ENCODE data around the gene ATP6V0D1.
A peak's percentile ranks its signal among the peaks of the same experiment; 100 is the strongest.
"Not testable (repeated sequence)": the region's sequence is repeated elsewhere in the genome, so short reads cannot be mapped to it uniquely, and the experiment has no call there.

Gene ATP6V0D1

DNA sequence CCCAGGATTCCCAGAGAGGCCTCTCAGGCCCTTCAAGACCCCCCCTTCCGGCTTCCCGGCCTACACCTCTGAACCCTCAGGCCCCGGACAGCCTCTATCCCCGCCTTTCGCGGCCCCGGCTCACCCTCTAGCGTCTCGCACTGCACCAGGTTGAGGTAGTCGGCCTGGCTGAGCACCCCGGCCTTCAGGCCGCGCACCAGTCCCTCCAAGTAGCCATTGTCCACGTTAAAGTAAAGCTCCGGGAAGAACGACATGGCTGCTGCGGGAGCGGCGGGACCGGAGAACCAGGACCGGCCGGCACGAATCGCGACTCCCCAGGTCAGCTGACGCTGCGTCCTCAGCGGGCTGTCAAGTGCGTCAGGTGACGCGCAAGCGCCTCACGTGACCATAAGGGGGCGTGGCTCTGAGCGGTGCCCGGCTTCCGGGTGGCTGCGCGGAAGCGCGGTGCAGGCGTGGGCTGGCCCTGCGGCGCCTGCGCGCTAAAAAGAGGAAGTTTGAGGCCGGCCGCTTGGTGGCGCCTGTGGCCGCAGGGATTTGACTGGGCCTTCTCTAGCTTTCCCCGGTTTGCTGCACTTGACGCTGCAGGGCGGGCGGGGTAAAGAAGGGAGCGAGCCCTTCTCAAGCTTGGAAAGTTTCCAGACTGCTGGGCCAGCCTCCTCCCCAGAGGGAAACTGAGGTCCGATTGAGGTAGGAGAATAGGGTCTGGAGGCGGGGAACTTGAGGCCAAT is at the start of gene ATP6V0D1:
Gene ATP6V0D1 (minus strand): TSS at position 325 of the 728 bp plus-strand sequence. CDS start 71 bp downstream, at position 254.
- peak; percentile 96 for DNase-seq

DNA sequence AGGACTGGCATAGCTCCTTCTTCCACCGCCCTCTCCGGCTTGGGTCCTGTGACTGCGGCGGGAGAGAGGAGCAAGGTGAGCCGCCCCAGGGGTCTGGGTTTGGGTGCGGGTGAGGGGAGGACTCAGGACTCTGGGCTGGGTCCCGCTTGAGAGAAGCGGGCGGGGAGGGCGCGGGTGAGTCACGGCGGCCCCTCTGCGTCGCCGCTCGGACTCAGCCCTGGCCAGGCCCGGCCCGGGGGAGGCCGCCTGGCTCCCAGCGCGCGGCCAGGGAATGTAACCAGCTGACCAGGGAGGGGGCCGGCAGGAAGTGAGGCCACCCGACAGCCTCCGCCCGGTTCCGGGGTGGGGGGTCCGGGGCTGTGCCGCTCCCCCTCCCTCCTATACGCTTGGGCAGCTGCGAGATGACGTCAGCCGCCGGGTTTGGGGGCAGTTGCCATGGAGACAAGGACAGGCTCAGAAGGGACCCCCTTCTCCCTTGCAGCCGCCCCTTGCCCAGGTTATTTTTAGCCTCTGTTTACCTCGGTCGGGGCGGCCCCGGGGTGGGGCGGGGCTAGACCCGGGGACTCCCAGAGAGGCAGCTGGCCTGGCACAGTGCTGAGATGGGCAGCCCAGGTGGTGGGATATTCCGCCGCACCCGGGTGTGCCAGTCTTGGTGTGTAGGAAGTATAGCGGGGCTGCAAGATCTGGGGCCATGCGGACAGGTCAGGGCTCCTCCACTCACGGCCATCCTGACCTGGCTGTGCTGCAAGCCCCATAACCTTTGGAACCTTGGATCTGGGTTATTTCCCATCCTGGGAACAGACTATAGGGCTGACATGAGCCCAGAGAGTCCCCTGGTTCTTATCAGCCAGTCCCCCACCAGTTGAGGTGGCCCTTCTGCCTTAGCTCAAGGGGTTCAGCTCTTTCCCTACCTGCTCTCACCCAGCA is 49.3 kb upstream of the ATP6V0D1 start:
- peak; percentile 63 for DNase-seq

DNA sequence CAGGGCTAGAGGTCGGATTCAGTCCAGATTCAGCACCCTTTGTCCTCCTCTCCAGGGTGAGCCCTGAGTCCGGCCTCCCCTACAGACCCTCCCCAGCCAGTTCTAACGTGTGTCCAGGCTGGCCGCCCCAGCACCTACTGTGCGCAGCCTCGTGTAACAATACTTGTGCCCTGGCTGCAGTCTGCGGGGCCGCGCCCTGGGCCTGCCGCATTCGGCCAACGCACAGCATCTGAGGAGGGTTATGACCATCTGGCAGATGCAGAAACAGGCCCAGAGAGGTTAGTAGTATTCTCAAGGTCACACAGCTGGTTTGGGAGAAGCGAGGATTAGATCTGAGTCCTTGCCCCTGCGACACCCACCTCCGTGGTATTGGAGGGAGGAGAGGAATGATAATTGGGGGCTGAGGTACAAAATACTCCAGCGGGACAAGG is 48.6 kb upstream of the ATP6V0D1 start:
- no peak for DNase-seq

DNA sequence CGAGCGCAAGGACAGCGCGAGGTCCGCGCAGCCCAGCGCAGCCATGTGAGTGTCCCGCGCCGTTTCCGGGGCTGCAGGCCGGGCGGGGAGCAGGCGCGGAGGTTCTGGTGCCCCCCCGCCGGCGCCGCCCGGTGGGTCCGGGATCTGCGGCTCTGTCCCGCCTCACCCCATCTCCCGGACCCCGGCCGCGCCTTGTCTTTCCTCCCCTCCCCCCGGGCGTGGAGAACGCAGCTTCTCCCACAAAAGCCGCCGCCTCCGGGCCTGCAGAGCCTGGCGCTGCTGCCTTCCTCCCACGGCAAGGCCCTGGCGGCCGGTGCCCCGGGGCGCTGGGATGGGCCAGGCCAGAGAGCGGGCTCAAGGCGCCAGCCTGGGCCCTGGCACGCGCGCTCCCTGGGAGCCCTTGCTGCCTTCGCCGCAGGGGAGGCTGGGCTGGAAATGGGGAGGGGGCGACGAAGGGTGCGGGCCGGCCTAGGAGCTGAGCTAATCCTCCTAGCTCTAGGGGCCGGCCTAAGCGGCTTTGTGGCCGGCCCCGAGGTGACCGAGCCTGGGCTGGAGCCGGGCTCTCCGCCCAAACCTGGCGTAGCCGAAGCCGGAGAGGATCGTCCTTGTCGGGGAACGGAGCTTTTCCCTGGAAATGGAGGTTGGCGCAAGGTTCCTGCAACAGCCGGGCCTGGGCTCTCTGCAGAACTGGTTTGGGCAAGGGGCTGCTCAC is 48.1 kb upstream of the ATP6V0D1 start:
- DNase-seq = no peak

DNA sequence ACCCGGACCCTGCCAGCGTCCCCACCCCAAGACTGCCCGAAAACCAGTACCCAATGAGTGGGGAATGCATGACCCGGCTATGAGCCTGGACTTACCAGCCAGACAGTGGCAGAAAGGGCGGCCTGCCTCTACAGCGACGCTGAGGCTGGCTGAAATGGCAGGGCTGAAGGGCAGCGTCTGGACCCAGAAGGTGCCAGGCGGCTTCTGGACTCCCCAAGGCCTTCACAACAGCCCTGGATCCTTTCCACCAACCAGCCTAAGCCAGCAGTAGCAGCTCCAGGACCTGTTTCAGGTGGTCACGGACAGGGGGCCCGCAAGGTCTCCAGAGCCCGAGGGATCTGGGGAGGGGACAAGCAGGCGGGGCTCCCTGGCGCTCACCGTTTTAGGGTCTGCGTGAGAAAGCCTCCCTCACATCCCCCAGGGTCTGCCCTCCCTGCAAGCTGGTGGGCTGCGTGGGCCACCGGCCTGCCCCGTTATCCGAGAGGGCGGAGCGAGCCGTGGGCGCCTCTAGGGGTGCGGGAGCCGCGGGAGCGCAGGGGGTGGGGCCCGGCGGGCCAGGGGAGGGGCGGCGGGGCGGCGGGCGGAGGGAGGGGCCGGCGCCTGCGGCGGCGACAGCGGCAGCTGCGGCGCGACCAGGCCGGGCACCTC is 47.4 kb upstream of the ATP6V0D1 start, which contains the start of gene RIPOR1:
Gene RIPOR1 (plus strand): TSS at position 608 of the 648 bp plus-strand sequence. CDS start 9,618 bp downstream, outside the sequence.
- DNase-seq = no peak

DNA sequence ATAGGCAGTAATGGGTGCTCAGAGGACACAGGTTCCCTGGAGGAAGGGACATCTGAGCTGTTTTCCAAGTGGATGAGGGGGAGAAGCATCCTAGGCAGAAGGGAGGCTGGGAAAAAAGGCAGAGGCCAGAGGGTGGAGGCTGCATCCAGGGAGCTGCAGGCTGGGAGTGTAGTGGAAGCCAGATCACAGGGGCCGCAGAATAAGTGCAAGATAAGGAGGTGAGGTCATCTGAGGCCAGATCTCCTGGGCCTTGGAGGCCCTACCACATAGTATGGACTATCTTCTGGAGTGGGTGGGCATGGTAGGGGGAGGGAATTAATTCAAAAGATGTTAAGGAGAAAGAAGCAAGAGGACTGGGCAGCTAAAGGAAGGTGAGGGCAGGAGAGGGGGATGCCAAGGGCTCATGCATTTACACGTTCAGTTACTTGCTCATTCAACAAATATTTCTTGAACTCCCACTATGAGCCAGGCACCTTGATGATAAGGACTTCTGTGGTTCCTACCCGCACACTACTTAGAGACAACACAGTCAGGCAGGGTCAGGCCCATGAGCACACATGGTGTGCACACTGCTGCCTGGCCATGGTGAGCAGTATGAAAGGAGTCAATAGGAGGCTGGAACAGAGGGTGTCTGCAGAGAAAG is 45.3 kb upstream of the ATP6V0D1 start:
- no peak for DNase-seq

DNA sequence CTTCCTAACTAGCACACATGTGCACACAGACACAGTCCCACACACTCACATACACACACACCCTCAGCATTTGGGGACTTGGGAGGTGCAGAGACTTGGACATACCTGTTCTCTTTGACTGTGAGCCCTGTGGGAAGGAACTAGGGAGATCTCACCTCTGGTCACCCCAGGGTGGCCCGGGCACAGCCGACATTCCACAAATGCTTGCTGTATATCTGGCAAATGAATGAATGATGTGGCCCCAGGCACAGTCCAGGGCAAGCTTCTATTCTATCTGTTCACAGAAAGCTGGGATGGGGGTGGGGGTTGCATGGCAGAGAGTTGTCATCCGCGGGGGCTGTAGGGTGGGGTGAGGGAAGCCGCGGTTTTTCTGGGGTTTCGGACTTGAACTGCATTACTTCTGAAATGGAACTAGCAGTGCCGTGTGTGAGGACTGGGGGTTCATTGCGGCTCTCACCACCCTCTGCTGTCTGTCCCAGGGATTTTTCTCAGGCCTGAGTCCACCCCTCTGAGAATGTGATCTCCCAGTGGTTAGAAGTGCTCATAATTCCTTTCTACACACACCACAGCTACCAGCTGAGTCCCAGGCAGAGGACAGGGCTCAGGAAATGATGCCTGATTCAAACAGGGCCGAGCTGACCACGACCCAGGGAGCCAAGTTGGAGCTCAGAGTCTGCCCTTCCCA is 44.4 kb upstream of the ATP6V0D1 start:
- DNase-seq = peak; percentile 39

DNA sequence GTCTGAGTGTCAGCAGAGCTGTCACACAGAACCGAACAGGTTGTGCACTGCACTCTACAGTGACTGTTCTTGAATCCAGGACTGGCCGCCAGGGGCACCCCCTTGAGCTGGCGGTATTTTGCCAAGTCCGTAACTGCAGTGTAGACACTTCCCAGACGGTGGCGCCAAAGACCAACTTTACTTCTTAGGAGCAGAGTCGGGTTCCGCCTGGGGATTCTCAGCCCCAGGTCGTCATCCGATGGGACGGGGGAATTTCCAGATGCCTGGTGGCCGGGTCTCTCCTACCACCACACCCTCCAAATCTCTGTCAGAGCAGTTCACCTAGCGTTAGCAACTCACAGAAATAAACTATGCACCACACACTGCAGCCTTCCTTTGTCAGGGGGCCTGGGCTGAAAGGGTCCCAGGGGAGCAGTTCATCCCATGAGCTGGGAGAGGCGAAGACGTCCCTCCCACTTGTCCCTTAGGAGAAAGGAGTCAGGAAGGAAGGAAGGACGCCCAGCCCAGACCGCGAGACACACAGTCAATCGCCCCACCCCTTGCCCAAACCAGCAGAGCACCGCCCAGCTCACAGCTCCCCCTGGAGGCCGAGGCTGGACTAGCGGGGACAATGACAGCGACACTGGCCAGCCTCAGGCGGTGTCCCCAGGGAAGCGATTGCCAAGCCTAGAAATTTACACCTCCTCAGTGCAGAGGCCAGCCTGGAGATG is 40.3 kb upstream of the ATP6V0D1 start:
- DNase-seq = peak; percentile 95

DNA sequence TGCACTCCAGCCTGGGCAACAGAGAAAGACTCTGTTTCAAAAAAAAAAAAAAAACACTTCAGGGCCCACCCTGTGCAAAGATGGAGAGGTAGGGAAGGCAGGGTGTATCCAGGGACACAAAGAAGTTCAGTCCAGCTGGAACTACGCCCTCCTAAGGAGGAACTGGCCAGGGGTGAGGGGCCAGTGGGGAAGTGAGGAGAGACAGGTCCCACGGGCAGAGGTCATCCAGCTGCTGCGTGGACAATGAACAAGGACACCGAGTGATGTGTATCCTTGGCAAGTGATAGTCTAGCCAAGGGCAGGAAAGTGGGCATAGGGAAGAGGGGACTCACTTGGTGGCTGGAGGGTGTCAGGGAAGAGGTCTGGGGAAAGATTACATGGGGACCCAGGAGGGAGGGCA is 38.3 kb upstream of the ATP6V0D1 start:
- DNase-seq = no peak

DNA sequence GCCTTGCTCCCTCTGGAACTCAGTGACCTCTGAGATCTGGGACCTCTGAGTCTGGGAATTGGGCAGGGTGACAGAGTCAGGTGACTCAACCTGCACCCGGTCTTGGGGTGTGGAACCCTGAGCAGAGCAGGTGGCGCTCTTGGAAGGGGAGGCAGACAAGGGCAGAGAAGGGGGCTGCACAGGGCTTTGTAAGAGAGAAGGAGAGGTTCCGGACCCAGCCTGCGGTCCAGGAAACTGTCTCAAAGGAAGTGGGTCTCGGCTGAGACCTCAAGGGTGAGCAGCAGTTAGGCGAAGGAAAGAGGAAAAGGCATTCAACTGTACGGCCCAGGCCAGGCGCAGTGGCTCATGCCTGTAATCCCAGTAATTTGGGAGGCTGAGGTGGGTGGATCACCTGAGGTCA is 37.7 kb upstream of the ATP6V0D1 start:
- DNase-seq = no peak

DNA sequence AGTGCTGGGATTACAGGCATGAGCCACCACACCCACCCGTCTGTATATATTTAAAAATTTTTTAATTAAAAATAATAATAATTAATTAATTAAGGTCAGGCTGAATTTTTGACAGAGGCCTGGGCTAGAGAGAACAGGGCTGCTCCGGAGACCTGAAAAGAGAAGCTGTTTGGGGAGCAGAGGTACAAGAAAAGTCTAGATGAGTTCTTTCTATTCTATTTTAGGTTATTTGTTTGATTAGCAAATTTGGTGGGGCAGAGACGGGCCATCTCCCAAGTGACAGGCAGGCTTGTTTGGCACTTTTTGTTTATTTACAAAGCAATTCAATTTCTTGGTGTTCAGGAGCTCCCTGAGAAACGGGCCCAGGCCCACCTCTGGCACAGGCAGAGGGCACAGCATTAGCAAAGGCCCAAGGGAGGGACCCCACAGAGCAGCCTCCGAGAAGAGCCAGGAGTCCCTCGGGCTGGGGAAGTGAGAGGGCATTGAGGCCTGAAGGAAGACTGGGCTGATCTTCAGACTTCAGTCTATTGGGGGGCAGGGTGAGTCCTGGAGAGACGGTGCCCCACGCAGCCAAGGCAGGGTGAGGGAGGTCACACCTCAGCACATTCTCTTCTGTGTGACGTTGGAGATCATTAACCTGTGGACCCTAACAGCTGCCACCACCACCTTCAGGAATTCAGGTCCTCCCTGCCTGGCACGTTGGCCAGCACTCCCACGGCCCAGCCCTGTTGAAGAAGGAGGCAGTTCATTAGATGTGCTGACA is 36.9 kb upstream of the ATP6V0D1 start:
- no peak for DNase-seq

DNA sequence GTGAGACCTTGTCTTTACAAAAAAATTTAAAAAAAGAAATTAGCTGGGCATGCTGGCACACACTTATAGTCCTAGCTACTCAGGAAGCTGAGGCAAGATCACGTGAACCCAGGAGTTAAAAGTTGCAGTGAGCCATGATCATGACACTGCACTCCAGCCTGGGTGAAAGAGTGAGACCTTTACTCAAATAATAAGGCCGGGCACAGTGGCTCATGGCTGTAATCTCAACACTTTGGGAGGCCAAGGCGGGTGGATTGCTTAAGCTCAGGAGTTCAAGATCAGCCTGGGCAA is 36.1 kb upstream of the ATP6V0D1 start:
- DNase-seq = no peak

DNA sequence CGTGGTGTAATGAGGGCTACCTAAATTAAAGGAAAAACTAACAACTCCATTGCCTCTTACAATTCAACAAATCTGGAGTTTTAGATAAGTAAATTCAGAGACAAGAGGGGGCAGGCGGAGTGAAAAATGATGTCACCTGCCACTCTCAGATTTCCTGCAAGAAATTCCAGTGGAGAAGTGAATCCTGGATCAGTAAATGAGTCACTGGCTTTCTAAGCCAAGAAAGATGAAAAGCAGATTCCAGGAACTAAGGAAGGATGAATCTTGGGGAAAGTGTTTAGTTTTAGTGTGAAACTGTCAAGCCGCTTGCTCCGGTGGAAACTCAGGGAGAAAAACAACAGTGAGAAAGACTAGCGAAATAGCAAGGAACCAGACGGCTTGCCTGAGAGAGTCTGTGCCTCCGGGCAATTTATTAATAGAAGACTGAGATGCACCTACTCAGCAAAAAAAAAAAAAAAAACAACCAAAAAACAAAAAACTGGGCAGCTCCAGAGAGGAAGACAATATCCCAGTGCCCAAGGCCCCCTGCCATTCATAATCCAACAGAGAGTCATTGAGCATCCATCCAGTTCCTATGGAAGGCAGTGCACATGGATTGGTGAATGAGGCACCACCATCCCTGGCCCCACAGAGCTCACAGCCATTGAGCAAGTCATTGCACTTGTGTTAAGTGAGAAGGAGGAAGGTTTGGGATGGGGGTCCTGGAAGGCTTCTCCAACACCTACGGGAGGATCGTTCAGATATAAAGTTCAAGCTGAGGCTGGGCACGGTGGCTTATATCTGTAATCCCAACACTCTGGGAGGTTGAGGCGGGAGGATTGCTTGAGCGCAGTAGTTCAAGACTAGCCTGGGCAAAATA is 35.6 kb upstream of the ATP6V0D1 start:
- DNase-seq = peak; percentile 78

DNA sequence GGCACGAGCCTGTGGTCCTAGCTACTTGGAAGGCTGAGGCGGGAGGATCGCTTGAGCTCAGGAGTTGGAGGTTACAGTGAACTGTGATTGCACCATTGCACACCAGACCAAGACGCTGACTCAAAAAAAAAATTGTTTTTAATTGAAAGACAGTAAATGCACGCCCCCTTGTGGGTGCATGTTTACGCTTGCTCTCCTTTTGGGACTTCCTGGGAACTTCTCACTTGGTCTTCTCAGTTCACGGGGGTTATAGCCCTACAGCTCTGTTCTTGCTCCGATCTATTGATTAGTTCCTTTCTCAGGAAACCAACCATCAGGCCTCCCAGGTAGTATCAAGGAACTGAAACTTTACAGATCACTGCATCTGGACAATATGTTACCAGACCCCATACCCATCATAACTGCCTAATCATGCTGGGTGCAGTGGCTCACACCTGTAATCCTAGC is 33.4 kb upstream of the ATP6V0D1 start:
- DNase-seq = peak; percentile 81

DNA sequence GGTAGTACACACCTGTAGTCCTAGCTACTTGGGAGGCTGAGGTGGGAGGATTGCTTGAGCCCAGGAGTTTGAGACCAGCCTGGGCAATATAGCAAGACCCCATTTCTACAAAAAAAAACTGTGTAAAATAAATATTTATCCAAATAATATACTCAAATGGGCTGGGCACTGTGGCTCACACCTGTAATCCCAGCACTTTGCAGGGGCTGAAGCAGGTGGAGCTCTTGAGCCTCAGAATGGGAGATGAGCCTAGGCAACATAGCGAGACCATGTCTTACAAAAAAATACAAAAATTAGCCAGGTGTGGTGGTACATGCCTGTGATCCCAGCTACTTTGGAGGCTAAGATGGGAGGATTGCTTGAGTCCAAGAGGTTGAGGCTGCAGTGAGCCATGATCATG is 32.9 kb upstream of the ATP6V0D1 start:
- not testable (repeated sequence) for DNase-seq

DNA sequence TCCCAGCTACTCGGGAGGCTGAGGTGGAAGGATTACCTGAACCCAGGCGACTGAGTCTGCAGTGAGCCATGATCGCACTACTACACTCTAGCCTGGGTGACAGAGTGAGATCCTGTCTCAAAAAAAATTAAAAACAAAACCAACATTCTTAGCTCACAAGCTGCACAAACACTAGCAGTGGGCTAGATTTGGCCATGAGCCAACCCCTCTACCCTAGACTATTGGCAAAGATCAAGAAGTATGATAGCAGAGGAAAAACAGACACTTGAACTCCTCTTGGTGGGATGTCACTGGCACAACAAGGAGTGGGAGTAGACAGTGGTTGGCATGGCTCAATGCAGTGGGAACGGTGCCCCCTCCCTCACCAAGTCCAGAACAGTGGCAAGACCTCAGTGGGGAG is 28.1 kb upstream of the ATP6V0D1 start:
- DNase-seq = no peak

DNA sequence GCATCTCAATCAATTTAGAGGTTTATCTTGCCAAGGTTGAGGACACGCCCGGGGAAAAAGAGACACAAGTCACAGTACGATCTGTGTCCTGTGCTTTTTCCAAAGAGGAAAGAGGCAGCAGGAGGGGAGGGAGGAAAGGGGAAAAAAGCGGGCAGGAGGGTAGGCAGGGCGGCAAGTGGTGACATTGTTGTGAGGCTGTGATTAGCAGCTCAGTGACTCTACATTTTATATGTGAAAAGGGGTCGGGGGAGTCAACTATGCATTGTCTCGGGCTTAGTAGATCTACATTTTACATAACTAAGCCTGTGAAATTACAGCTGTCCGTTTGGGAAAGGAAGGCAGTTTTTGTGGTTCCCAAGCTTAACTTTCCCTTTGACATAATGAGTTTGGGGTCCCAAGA is 25.5 kb upstream of the ATP6V0D1 start:
- no peak for DNase-seq

DNA sequence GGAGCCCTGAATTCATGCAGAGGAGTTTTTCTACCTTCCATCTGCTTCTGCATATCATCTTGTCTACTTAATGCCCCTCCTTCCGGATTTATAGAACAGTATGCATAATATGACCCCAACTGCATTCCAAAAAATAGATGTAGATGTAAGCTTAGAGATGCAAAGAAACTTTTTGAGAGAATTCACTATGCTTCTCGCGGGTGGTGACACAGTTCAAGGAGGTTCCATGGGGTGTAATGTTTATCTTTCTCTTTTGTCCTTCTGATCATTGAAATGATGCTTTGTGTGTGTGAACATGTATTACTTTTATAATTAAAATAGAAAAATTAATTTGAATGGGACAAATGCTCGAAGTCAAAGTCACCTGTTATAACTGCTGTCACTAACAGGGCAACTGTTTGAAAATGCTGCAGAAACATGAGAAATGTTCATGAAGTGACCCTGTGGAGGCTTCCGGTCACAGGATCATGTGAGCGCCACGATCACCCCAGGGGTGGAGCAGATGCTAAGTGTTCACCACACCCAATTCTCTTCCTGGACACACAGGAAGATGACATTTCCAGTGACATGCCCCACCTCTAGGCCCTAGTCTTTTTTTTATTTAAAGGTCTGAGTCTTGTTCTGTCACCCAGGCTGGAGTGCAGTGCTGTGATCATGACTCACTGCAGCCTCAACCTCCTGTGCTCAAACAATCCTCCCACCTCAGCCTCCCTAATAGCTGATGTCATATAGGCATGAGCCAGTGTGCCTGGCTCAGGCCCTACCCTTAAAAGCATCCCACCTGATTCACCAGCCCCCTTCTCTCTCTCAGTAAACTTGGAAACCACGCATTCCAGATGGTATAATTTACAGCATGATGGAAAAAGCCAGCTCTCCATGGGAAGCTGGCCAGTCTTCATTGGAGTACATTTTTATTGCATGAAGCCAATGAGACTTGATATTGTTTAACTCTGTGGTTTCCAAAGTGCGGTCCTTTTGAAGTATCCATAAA is 23.4 kb upstream of the ATP6V0D1 start:
- peak; percentile 22 for DNase-seq
